IPS-15b (cell line): Measurements from ENCODE around the gene B9D1.

Source experiments
- H3K27me3 ChIP-seq: one replicate; pipeline ENCODE4 v1.6.1; 2013; ENCODE audit warnings: low read length; ENCODE audit not compliant: control insufficient read depth, insufficient read depth
- H3K36me3 ChIP-seq: one replicate; pipeline ENCODE4 v1.6.1; 2013; ENCODE audit warnings: low read length; ENCODE audit not compliant: control insufficient read depth, insufficient read depth
- H3K4me1 ChIP-seq: one replicate; pipeline ENCODE4 v1.6.1; 2013; ENCODE audit warnings: mild to moderate bottlenecking, low read length; ENCODE audit not compliant: control insufficient read depth, insufficient read depth
- H3K4me3 ChIP-seq: one replicate; pipeline ENCODE4 v1.5.1; 2013; ENCODE audit warnings: low read depth, low read length
- H3K9ac ChIP-seq: one replicate; pipeline ENCODE4 v1.6.1; 2013; ENCODE audit warnings: low read depth, mild to moderate bottlenecking, low read length
- H3K9me3 ChIP-seq: one replicate; pipeline ENCODE4 v1.6.1; 2013; ENCODE audit warnings: mild to moderate bottlenecking, low read length; ENCODE audit not compliant: control insufficient read depth, insufficient read depth

The B9D1 gene

DNA sequence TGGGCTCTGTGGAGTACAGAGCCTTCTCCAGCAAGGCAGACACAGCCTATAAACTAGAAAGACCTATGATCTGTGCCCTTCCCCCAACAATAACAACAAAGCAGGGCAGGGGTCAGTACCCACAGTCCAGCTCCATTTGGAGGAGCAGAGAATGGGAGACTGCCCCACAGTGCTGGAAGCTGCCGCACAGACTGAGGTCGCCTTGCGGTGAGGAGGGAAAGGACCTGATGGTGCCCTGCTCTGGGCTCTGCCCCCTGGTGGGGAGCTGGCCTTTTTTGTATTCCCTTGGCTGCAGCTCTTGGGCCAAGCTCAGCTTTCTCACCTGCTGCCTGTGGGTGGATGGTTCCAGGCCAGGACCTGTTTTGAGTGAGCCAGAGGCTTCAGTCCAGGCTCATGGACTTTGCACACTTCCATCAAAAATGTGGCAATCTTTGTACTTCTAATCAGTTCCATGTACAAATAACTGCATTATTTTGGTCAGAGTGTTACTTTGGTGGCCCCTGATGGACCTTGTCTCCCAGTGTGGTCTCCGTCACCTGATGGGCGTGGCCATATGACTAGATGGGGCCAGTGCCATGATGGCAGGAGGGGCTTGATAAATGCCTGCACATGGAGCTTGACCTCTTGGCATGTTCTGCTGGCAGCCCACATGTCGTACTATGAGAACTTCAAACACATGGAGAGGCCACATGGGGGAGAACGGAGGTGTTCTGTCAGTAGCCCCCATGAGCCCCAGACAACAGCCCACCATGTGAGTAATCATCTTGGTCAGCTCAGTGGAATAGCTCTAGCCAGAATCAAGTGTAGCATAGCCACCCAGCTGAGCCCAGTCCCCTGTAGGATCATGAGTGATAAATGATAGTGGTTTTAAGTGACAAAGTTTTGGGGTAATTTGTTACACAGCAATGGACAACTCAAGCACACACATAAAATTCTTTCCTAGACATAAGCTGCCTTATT is 24.2 kb downstream of the B9D1 start:
- Histone ChIP-seq H3K4me1 (peaks cover 15% of the 10 kb centered on the region), H3K9me3 (no peaks in the 10 kb centered on the region), H3K36me3 (peaks cover 12% of the 10 kb centered on the region), H3K9ac (no peak overlapping the region), H3K27me3 (no peaks in the 10 kb centered on the region), H3K4me3 (no peak overlapping the region)

DNA sequence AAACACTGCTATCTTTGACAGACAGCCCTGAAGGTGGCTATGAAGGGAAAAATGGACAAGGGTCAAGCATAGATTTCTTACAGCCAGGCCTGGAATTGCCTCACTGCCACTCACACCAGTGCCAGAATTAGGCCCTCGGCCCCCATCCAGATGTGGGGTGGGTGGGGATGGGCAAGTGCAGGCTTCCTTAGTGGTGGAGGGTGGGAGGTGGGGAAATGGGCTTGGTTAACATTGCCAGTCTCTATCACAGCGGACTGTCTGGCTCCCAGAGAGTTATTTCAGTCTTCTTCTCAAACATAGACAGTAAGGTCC is 24.9 kb downstream of the B9D1 start:
- Histone ChIP-seq H3K27me3 (no peaks in the 10 kb centered on the region), H3K4me1 (peaks cover 15% of the 10 kb centered on the region), H3K36me3 (peaks cover 9% of the 10 kb centered on the region), H3K4me3 (no peak overlapping the region), H3K9me3 (no peaks in the 10 kb centered on the region), H3K9ac (no peak overlapping the region)

DNA sequence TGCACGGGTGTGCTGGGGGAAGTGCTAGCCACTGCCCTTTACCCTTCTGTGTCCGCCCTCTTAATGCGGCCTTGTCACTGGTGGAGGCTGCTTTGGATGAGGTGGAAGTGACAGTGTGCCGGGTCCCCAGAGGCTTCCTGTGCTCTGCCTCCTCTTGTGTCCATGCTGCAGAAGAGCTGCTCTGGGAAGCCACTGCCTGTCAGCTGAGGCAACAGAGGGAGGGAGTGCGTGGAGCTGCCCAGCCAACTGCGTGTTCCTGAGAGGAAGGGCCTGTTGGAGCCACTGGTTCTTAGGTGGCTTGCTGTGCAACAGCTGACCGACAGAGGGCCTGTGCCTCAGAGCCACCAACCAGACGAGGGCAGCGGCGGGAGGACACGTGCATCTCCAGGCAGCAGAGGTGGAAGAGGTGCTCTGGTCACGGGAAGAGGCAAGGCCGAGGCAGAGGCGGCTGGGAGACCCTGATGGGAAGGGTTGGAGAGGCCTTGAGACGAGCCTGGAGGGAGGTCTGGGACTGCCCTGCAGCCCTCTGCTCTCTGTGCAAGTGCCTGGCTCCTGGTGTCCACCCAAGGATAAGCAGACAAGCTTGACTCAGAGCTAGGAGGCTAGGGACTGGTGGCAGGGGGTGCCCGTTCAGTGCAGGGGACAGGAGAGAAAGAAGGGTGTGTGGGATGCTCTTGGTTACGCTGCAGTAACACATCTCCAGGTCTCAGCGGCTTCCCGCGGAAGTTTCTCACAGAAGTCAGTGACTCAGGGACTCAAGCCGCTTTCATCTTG is 25.4 kb downstream of the B9D1 start:
- no peak overlapping the region for H3K9ac ChIP-seq

DNA sequence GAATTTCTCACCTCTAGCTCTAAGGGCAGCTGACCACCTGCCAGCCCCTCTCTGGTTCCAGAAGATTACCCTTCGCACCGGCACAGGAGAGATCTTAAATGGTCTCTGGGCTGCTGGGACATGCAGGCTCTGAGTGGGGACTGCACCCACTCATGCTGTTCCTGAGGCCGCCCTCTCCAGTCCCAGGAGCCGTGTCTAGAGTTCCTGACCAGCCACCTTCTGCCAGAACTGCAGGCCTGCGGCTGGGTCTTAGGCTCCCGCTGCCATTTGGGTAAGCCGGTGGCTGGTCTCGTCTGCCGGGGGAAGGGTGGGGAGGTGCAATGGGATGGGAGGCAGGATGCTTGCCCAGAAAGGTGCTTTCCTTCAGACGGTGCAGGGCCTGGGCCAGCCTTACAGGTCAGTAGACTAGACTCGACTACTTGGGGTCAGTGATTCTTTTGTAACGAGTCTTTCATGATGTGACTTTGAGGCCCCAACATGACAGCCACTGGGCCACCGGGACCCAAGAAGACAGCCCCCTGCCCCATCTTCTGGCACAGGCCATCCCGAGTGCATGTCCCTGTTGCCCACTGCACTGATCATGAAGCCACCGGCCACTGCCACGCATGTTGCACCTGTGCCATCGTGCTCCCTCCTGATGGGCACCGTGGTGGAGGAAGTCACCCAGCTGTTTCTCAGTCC is 26.4 kb downstream of the B9D1 start:
- Histone ChIP-seq H3K9me3 (no peaks in the 10 kb centered on the region), H3K9ac (no peak overlapping the region), H3K27me3 (no peaks in the 10 kb centered on the region)

More for the DNA sequence above, 25.4 kb downstream of the B9D1 start:
- Histone ChIP-seq H3K4me3 (no peak overlapping the region), H3K9me3 (no peaks in the 10 kb centered on the region), H3K36me3 (peaks cover 11% of the 10 kb centered on the region), H3K27me3 (no peaks in the 10 kb centered on the region), H3K4me1 (peaks cover 15% of the 10 kb centered on the region)

DNA sequence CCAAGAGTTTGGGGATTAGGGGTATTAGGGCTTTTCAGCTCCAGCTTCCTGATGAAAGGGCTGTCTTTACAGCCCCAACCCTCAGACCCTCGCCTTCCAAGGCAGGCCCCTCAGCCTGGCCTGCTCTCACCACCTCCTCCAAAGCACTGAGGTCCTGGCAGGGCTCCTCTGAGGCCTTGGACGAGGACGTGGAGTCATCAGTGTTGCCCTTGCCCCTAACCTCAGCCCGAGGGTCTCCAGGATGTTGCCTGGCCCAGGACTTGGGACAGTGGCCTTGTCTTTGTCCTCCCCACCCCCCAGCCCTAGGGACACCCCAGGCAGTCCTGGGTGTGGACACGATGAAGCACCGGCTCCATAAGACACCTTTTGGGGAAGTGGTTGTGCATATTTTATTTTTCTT is 28.2 kb downstream of the B9D1 start:
- Histone ChIP-seq H3K27me3 (no peaks in the 10 kb centered on the region), H3K9ac (no peak overlapping the region), H3K36me3 (peaks cover 15% of the 10 kb centered on the region), H3K4me3 (no peak overlapping the region), H3K9me3 (no peaks in the 10 kb centered on the region), H3K4me1 (peaks cover 12% of the 10 kb centered on the region)

More for the DNA sequence above, 26.4 kb downstream of the B9D1 start:
- Histone ChIP-seq H3K36me3 (peaks cover 15% of the 10 kb centered on the region), H3K4me1 (peaks cover 15% of the 10 kb centered on the region), H3K4me3 (no peak overlapping the region)

DNA sequence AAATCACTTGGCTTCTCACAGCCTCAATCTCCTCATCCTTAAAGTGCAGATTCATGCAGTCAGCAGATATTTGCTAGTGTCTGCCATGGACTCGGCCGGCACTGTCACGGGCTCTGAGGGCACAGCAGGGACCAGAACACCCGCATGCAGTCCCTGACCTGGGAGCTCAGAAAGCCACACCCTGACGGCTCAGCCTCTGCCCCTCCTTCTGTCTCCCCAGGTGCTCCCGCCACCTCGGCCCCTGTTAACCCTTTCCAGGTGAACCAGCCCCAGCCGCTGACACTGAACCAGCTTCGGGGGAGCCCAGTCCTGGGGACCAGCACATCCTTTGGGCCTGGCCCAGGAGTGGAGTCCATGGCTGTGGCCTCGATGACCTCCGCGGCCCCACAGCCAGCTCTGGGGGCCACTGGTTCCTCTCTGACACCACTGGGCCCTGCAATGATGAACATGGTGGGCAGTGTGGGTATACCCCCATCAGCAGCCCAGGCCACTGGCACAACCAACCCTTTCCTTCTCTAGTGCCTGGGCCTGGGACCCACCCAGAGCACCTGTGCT is 28.7 kb downstream of the B9D1 start:
- Histone ChIP-seq H3K4me1 (peaks cover 8% of the 10 kb centered on the region), H3K9ac (no peak overlapping the region), H3K9me3 (no peaks in the 10 kb centered on the region), H3K4me3 (no peak overlapping the region), H3K36me3 (peaks cover 16% of the 10 kb centered on the region), H3K27me3 (no peaks in the 10 kb centered on the region)

DNA sequence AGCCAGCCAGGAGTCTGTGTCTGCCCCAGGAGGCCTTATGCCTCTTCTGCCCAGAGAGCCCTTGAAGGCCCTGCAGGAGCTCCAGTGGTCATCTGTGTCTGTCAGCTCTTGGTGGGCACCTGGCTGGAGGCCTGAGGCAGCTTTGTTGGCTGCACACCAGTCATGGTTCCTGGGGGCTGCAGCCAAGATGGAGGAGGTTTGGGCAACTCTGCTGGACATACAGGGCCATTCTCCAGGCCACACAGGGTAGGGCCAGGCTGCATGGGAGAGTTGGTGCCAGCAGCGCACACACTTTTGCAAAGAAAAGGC is 29.4 kb downstream of the B9D1 start:
- Histone ChIP-seq H3K4me3 (no peak overlapping the region), H3K27me3 (no peaks in the 10 kb centered on the region), H3K36me3 (peaks cover 21% of the 10 kb centered on the region), H3K4me1 (peaks cover 5% of the 10 kb centered on the region), H3K9me3 (no peaks in the 10 kb centered on the region), H3K9ac (no peak overlapping the region)

DNA sequence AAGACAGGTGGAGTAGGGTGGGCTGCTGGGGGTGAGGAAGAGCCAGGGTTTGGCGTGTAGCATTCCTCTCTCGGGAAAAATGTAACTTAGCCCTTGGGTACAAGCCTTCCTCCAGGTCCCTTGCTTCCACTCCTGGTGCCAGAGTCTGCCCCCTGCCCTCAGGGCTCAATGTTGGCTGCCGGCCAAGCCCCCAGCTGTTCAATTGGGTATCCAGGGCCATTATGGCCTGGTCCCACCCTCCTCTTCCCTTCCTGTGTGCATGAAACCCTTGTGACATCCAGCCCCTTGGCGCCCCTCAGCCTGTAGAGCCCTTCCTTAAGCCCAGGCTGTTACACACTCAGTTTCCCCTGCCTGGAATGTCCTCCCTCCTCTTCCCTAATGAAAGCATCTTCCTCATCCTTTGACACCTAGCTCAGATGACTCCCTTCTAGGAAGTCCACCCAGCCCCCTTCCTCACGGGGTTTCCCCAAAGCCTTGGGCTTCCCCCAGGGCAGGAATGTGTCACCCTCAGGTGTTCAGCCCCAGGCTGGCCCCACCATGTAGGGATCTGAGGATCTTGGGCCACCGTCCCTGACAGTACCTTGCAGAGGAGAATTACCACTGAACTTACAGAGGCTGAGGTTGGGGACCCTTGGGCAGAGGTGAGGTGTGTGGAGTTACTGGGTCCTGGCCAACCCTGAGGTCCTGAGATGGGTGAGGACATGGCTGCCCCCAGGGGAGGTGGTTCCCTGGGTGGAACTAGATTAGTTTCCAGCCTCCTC is 30.0 kb downstream of the B9D1 start:
- Histone ChIP-seq H3K4me1 (peaks cover 5% of the 10 kb centered on the region), H3K4me3 (no peak overlapping the region), H3K9me3 (no peaks in the 10 kb centered on the region), H3K9ac (no peak overlapping the region), H3K27me3 (no peaks in the 10 kb centered on the region), H3K36me3 (peaks cover 21% of the 10 kb centered on the region)

DNA sequence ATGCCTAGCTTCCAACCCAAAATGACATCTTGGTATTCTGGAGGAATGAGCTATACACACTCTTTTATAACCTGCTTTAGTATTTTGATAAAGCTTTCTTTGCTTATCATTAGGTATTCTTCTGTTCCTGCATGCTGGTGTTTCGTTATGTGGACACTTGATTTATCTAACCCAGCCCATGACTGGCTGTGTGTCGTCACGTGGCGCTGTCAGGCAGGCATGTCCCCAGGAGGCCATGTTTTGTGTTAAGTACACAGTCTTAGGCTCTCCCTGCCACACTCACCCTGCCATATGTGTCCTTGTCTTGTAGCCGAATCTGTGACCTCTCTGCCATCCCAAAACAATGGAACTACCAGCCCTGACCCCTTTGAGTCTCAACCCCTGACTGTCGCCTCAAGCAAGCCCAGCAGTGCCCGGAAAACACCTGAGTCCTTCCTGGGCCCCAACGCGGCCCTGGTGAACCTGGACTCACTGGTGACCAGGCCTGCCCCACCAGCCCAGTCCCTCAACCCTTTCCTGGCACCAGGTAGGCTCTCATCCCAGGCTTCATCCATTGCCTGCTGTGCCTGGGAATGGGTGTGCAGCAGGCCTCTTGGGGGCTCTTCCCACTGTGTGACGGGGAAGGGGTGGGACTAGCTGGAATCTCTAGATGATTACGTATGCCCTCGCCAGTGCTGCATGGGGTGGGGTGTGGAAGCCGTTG is 30.8 kb downstream of the B9D1 start:
- H3K36me3 ChIP-seq = peaks cover 21% of the 10 kb centered on the region
- H3K4me1 ChIP-seq = peaks cover 3% of the 10 kb centered on the region
- no peaks in the 10 kb centered on the region for H3K9me3 ChIP-seq
- no peak overlapping the region for H3K9ac ChIP-seq
- H3K4me3 ChIP-seq = no peak overlapping the region
- H3K27me3 ChIP-seq = no peaks in the 10 kb centered on the region

DNA sequence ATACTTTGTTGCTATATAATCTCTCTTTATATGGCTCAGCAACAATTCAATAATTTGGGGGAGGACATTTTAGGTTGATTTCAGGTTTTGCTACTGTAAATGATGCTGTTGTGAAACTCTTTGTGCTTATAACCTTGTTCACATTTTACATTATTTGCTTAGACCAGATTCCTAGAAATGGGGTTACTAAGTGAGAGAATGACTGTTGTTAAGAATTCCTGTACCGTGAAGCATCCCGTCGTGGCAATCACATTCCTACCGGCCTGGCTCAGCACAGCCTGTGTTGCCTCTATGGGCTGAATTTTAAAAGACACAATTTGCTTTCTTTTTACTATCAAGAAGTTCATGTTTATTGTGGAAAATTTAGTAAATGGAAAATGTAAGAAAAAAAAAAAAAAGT is 31.4 kb downstream of the B9D1 start:
- peaks cover 3% of the 10 kb centered on the region for H3K4me1 ChIP-seq
- H3K4me3 ChIP-seq = no peak overlapping the region
- no peaks in the 10 kb centered on the region for H3K9me3 ChIP-seq
- no peaks in the 10 kb centered on the region for H3K27me3 ChIP-seq
- peaks cover 21% of the 10 kb centered on the region for H3K36me3 ChIP-seq
- no peak overlapping the region for H3K9ac ChIP-seq
